Mucosa of stomach (tissue), 1 donor: ENCODE results near the gene FNBP1.
A peak's percentile ranks its signal among the peaks of the same experiment; 100 is the strongest.

Experiments
- H3K27me3 ChIP-seq: one replicate; pipeline ENCODE4 v1.7.0; 2013; ENCODE audit warnings: mild to moderate bottlenecking, low read length; ENCODE audit not compliant: control insufficient read depth, insufficient read depth
- H3K36me3 ChIP-seq: one replicate; pipeline ENCODE4 v1.7.0; 2013; ENCODE audit warnings: low read length; ENCODE audit not compliant: control insufficient read depth, insufficient read depth
- H3K4me1 ChIP-seq: one replicate; pipeline ENCODE4 v1.7.0; 2013; ENCODE audit warnings: mild to moderate bottlenecking, low read length; ENCODE audit not compliant: control insufficient read depth, insufficient read depth
- H3K4me3 ChIP-seq: one replicate; pipeline ENCODE4 v1.7.0; 2013; ENCODE audit warnings: low read length
- H3K9ac ChIP-seq: one replicate; pipeline ENCODE4 v1.7.0; 2013; ENCODE audit warnings: mild to moderate bottlenecking, low read length, moderate library complexity
- H3K9me3 ChIP-seq: one replicate; pipeline ENCODE4 v1.7.0; 2013; ENCODE audit warnings: mild to moderate bottlenecking, low read length, moderate library complexity; ENCODE audit not compliant: control insufficient read depth
- donor health status: Pancreatic carcinoma.

The FNBP1 gene

DNA sequence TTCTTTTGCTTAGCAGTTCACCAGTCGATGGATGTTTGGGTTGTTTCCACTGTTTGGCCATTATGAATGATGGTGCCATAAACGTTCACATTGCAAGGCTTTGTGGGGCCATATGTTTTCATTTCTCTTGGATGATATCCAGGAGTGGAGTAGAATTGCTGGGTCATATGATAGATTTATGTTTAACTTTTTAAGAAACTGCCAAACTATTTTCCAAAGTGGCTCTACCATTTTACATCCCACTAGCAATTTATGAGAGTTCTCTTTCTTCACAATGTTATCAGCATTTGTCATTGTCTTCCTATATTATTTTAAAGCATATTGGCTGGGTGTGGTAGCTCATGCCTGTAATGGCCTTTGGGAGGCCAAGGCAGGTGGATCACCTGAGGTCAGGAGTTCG is 15.9 kb upstream of the FNBP1 start:
- H3K4me3 ChIP-seq, result no peak overlapping the region
- H3K9me3 ChIP-seq, result no peaks in the 10 kb centered on the region
- no peaks in the 10 kb centered on the region for H3K36me3 ChIP-seq
- H3K27me3 ChIP-seq, result no peaks in the 10 kb centered on the region
- H3K4me1 ChIP-seq, result peaks cover 14% of the 10 kb centered on the region
- H3K9ac ChIP-seq, result no peak overlapping the region

- Histone ChIP-seq H3K27me3 (no peaks in the 10 kb centered on the region), H3K36me3 (no peaks in the 10 kb centered on the region), H3K9ac (no peak overlapping the region), H3K4me3 (no peak overlapping the region), H3K9me3 (no peaks in the 10 kb centered on the region), H3K4me1 (peaks cover 16% of the 10 kb centered on the region)
These were observed 15.2 kb upstream of the FNBP1 start for GRCh38 chr9:130058154-130058553.

DNA sequence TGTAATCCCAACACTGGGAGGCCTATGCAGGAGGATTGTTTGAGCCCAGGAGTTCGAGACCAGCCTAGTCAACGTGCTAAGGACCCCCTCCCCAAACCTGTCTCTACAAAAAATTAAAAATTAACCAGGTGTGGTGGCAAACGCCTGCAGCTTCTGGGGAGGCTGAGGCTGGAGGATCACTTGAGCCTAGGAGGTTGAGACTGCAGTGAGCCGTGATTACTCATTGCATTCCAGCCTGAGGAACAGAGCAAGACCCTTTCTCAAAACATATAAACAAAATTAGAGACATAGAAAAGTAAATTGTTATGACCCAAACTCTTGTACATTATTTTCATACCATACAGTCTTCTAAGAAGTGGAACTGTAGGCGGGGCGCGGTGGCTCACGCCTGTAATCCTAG is 11.8 kb upstream of the FNBP1 start:
- H3K36me3 ChIP-seq, result no peaks in the 10 kb centered on the region
- H3K9ac ChIP-seq, result peak overlapping the region; percentile 97
- peaks cover 20% of the 10 kb centered on the region for H3K4me1 ChIP-seq
- H3K4me3 ChIP-seq, result peak overlapping the region; percentile 94
- no peaks in the 10 kb centered on the region for H3K9me3 ChIP-seq
- no peaks in the 10 kb centered on the region for H3K27me3 ChIP-seq

DNA sequence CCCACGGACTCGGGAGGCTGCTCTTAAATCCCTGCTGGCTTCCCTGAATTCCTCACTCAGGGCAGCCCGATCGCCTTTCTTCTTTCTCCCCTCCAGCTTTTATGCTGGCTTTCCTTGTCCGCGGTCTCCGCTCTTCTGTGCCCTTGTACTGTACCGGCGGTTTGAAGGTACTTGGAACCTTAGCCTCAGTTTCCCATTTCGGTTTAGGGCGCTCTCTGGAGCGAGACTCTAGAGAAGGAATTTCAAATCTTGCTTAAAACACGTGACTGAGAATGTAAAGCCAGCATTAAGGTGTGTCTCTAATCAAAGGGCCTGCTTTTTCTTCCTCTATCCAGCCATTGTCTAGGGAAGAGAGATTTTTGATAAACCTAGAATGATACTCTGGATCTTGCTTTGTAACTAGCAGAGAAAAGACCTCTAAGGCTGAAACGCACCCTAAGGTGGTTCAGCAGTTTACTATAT is 11.4 kb upstream of the FNBP1 start:
- Histone ChIP-seq H3K4me3 (peak overlapping the region; percentile 94), H3K9ac (peak overlapping the region; percentile 97), H3K27me3 (no peaks in the 10 kb centered on the region), H3K36me3 (no peaks in the 10 kb centered on the region), H3K4me1 (peaks cover 20% of the 10 kb centered on the region), H3K9me3 (no peaks in the 10 kb centered on the region)

GRCh38 chr9:130053504-130054324 is 10.7 kb upstream of the FNBP1 start, which contains the start of gene GPR107:
GPR107 (plus strand) TSS chr9:130053906; CDS start chr9:130053933, 27 bp downstream.
- H3K9me3 ChIP-seq, result no peaks in the 10 kb centered on the region
- peaks cover 20% of the 10 kb centered on the region for H3K4me1 ChIP-seq
- no peaks in the 10 kb centered on the region for H3K27me3 ChIP-seq
- H3K4me3 ChIP-seq, result peak within 1 kb of the TSS; percentile 94
- no peaks in the 10 kb centered on the region for H3K36me3 ChIP-seq
- peak within 1 kb of the TSS; percentile 97 for H3K9ac ChIP-seq

- Histone ChIP-seq H3K4me1 (peaks cover 20% of the 10 kb centered on the region), H3K9ac (peak overlapping the region; percentile 97), H3K36me3 (no peaks in the 10 kb centered on the region), H3K4me3 (peak overlapping the region; percentile 94), H3K9me3 (no peaks in the 10 kb centered on the region), H3K27me3 (no peaks in the 10 kb centered on the region)
These were observed 10.1 kb upstream of the FNBP1 start for GRCh38 chr9:130053109-130053503.

- H3K9me3 ChIP-seq, result no peaks in the 10 kb centered on the region
- H3K27me3 ChIP-seq, result no peaks in the 10 kb centered on the region
- no peak overlapping the region for H3K9ac ChIP-seq
- H3K4me3 ChIP-seq, result no peak overlapping the region
- no peaks in the 10 kb centered on the region for H3K36me3 ChIP-seq
- peaks cover 20% of the 10 kb centered on the region for H3K4me1 ChIP-seq
These were observed 8.9 kb upstream of the FNBP1 start for GRCh38 chr9:130051855-130052254.

GRCh38 chr9:130050462-130050861 is 7.5 kb upstream of the FNBP1 start:
- no peaks in the 10 kb centered on the region for H3K27me3 ChIP-seq
- H3K4me3 ChIP-seq, result no peak overlapping the region
- no peaks in the 10 kb centered on the region for H3K36me3 ChIP-seq
- no peaks in the 10 kb centered on the region for H3K9me3 ChIP-seq
- peaks cover 27% of the 10 kb centered on the region for H3K4me1 ChIP-seq
- H3K9ac ChIP-seq, result no peak overlapping the region

DNA sequence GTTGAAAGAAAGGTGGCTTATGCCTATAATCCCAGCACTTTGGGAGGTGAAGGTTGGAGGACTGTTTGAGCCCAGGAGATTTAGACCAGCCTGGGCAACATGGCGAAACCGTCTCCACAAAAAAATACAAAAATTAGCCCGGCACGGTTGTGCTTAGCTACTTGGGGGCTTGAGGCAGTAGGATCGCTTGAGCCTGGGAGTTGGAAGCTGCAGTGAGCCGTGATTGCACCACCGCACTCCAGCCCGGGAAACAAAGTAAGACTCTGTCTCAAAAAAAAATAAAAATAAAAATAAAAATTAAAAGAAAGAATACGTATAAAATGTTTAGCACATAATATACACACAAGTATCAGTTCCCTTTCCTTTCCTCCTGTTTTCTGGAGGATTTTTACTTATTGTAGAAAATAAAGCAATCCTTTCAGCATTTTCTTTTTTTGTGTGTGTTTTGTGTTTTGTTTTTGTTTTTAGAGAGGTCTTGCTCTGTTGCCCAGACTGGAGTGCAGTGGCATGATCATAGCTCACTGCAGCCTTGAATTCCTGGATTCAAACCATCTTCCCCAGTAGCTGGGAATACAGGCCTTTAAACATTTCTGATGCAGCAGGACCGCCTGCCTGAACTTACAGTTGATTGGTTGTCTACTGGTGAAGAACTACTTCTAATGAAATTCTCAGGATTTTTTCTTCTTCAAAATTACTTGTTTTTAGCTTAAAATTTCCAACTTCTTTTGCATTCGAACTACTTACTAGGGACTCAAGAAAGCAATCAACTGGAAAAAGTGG is 6.6 kb upstream of the FNBP1 start:
- no peaks in the 10 kb centered on the region for H3K36me3 ChIP-seq
- H3K4me3 ChIP-seq, result no peak overlapping the region
- peaks cover 27% of the 10 kb centered on the region for H3K4me1 ChIP-seq
- no peaks in the 10 kb centered on the region for H3K9me3 ChIP-seq
- H3K9ac ChIP-seq, result no peak overlapping the region
- no peaks in the 10 kb centered on the region for H3K27me3 ChIP-seq

- Histone ChIP-seq H3K9me3 (no peaks in the 10 kb centered on the region), H3K4me3 (no peak overlapping the region), H3K9ac (no peak overlapping the region), H3K4me1 (peaks cover 28% of the 10 kb centered on the region), H3K36me3 (no peaks in the 10 kb centered on the region), H3K27me3 (peaks cover 5% of the 10 kb centered on the region)
These were observed 2.9 kb upstream of the FNBP1 start for GRCh38 chr9:130045725-130046450.

- Histone ChIP-seq H3K9me3 (no peaks in the 10 kb centered on the region), H3K4me1 (peaks cover 28% of the 10 kb centered on the region), H3K27me3 (peaks cover 5% of the 10 kb centered on the region), H3K36me3 (no peaks in the 10 kb centered on the region), H3K4me3 (peak overlapping the region; percentile 54), H3K9ac (peak overlapping the region; percentile 62)
These were observed 950 bp upstream of the FNBP1 start for GRCh38 chr9:130043654-130044623.
